ENCODE data around the gene CDK6.
A peak's percentile ranks its signal among the peaks of the same experiment; 100 is the strongest.

The CDK6 gene

DNA sequence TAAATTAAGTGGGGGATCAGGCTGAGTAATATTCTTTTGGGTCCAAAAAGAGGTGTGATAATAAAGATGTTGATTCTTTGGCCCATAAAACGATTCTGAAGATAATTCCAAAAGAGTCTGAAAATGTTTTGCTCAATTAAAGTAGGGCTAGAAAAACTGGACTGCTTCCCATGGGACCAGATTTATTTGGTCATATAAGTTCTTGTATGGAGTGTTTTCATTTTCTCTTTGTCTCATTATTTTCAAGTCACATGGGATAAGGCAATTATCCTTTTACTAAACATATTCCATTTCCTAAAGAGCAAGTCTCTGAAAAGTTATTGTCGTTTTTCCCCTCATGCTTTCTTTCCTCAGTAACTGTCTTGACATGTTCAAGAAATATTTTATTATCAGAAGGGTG is 41.5 kb downstream of the CDK6 start:
- TF ChIP-seq CTCF (IDR thresholded peaks at IDR 0.05; ENCODE audit: insufficient read depth, low read depth, low read length, missing control alignments), result no peak
- DNase-seq (ENCODE audit: low read depth), result no peak
- H3K4me3 ChIP-seq (ENCODE audit: low read length), result no peak overlapping the region

- no peak for TF ChIP-seq CTCF (IDR thresholded peaks at IDR 0.05; ENCODE audit: insufficient read depth, low read depth, low read length, missing control alignments)
- DNase-seq (ENCODE audit: low read depth), result no peak
- no peak overlapping the region for H3K4me3 ChIP-seq (ENCODE audit: low read length)
These were observed 42.0 kb downstream of the CDK6 start for GRCh38 chr7:92794391-92794790.

- no peak overlapping the region for H3K4me3 ChIP-seq (ENCODE audit: low read length)
- no peak for DNase-seq (ENCODE audit: low read depth)
- no peak for TF ChIP-seq CTCF (IDR thresholded peaks at IDR 0.05; ENCODE audit: insufficient read depth, low read depth, low read length, missing control alignments)
These were observed 42.6 kb downstream of the CDK6 start for GRCh38 chr7:92793656-92794205.

- TF ChIP-seq CTCF (IDR thresholded peaks at IDR 0.05; ENCODE audit: insufficient read depth, low read depth, low read length, missing control alignments), result no peak
- peak; percentile 21 for DNase-seq (ENCODE audit: low read depth)
- H3K4me3 ChIP-seq (ENCODE audit: low read length), result no peak overlapping the region
These were observed 45.4 kb downstream of the CDK6 start for GRCh38 chr7:92790992-92791391.

GRCh38 chr7:92788559-92789183 is 47.7 kb downstream of the CDK6 start:
- no peak for DNase-seq (ENCODE audit: low read depth)

GRCh38 chr7:92785923-92786322 is 50.5 kb downstream of the CDK6 start:
- TF ChIP-seq CTCF (IDR thresholded peaks at IDR 0.05; ENCODE audit: insufficient read depth, low read depth, low read length, missing control alignments), result no peak
- peak; percentile 67 for DNase-seq (ENCODE audit: low read depth)
- H3K4me3 ChIP-seq (ENCODE audit: low read length), result no peak overlapping the region

More at GRCh38 chr7:92788559-92789183, 47.7 kb downstream of the CDK6 start:
- TF ChIP-seq CTCF (IDR thresholded peaks at IDR 0.05; ENCODE audit: insufficient read depth, low read depth, low read length, missing control alignments), result no peak
- no peak overlapping the region for H3K4me3 ChIP-seq (ENCODE audit: low read length)

DNA sequence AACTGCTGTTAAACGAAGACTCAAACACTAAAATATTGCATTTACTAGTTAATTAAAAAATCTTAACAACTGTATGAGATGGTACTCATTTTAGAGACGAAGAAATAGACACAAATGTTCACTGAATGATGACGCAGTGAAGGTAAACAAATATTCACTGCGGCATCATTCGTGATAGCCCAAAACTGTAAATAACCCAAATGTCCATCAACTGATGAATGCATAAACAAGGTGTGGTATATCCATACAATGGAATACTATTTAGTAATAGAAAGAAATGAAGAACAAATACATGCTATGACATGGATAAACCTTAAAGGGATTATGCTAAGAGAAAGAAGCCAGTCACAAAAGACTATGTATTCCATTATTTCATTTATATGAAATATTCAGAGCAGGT is 51.4 kb downstream of the CDK6 start:
- no peak for TF ChIP-seq CTCF (IDR thresholded peaks at IDR 0.05; ENCODE audit: insufficient read depth, low read depth, low read length, missing control alignments)
- no peak for DNase-seq (ENCODE audit: low read depth)
- no peak overlapping the region for H3K4me3 ChIP-seq (ENCODE audit: low read length)

All from epithelial cell of esophagus (primary cell).